Mesenchymal stem cell (in vitro differentiated cells and primary cell): ENCODE measurements around the gene PRDM1.

Source experiments
- DNase-seq: peaks from one replicate; pipeline ENCODE4 v3.0.0-alpha.2; 2013
- H2AFZ ChIP-seq: one replicate; pipeline ENCODE4 v1.6.1; 2013; ENCODE audit warnings: low read depth, mild to moderate bottlenecking, control low read depth, inconsistent platforms, low read length, moderate library complexity
- H2AK5ac ChIP-seq: 2 replicates; pipeline ENCODE4 v1.6.1; 2013; ENCODE audit warnings: low read length, moderate library complexity, mild to moderate bottlenecking, inconsistent platforms; ENCODE audit not compliant: severe bottlenecking
- H2BK120ac ChIP-seq: one replicate; pipeline ENCODE4 v1.6.1; 2013; ENCODE audit warnings: low read depth, mild to moderate bottlenecking, inconsistent platforms, low read length, moderate library complexity
- H2BK12ac ChIP-seq, 2 experiments: one replicate each; pipeline ENCODE4 v1.6.1; 2013; ENCODE audit warnings: inconsistent platforms in 2 of 2, low read length in 2 of 2, mild to moderate bottlenecking in 2 of 2, moderate library complexity in 2 of 2, control low read depth in 1 of 2
- H2BK15ac ChIP-seq: one replicate; pipeline ENCODE4 v1.6.1; 2013; ENCODE audit warnings: mild to moderate bottlenecking, low read depth, inconsistent platforms; ENCODE audit not compliant: poor library complexity, severe bottlenecking
- H2BK5ac ChIP-seq: 2 replicates; pipeline ENCODE4 v1.6.1; 2013; ENCODE audit warnings: low read depth, mild to moderate bottlenecking, low read length, control low read depth, inconsistent platforms; ENCODE audit not compliant: poor library complexity, severe bottlenecking
- H3K14ac ChIP-seq, 2 experiments: one replicate each; pipeline ENCODE4 v1.6.1; 2013; ENCODE audit warnings: inconsistent platforms in 2 of 2, low read length in 2 of 2, control low read depth in 1 of 2, mild to moderate bottlenecking in 1 of 2, moderate library complexity in 1 of 2
- H3K18ac ChIP-seq, 2 experiments: one replicate each; pipeline ENCODE4 v1.6.1; 2013; ENCODE audit warnings: inconsistent platforms in 2 of 2, low read length in 2 of 2, control low read depth in 1 of 2, low read depth in 1 of 2, mild to moderate bottlenecking in 1 of 2
- H3K23ac ChIP-seq, 2 experiments: one replicate each; pipeline ENCODE4 v1.6.1; 2013; ENCODE audit warnings: inconsistent platforms in 2 of 2, low read length in 2 of 2, mild to moderate bottlenecking in 2 of 2, moderate library complexity in 2 of 2, control low read depth in 1 of 2
- H3K27ac ChIP-seq: 2 replicates; pipeline ENCODE4 v1.5.1; 2013; ENCODE audit warnings: mild to moderate bottlenecking, moderate library complexity, low read length, control low read depth, inconsistent platforms; ENCODE audit not compliant: poor library complexity, severe bottlenecking
- H3K27me3 ChIP-seq, 2 experiments: 2 replicates each; pipeline versions ENCODE4 v1.6.1 to v1.7.0; 2013; ENCODE audit warnings: low read length in 2 of 2, mild to moderate bottlenecking in 2 of 2, moderate library complexity in 2 of 2, control low read depth in 1 of 2, inconsistent platforms in 1 of 2; ENCODE audit not compliant: control insufficient read depth in 1 of 2, insufficient read depth in 1 of 2
- H3K36me3 ChIP-seq, 2 experiments: 2 replicates each; pipeline versions ENCODE4 v1.6.1 to v1.7.0; 2013; ENCODE audit warnings: low read length in 2 of 2, control low read depth in 1 of 2, inconsistent platforms in 1 of 2, low read depth in 1 of 2, mild to moderate bottlenecking in 1 of 2; ENCODE audit not compliant: insufficient read depth in 2 of 2, control insufficient read depth in 1 of 2
- H3K4ac ChIP-seq, 2 experiments: one replicate each; pipeline ENCODE4 v1.6.1; 2013; ENCODE audit warnings: inconsistent platforms in 2 of 2, low read length in 2 of 2, mild to moderate bottlenecking in 2 of 2, moderate library complexity in 2 of 2, control low read depth in 1 of 2, low read depth in 1 of 2
- H3K4me1 ChIP-seq: 2 replicates; pipeline ENCODE4 v1.6.1; 2013; ENCODE audit warnings: low read depth, low read length, control low read depth; ENCODE audit not compliant: control insufficient read depth, insufficient read depth
- H3K4me2 ChIP-seq: 2 replicates; pipeline ENCODE4 v1.6.1; 2013; ENCODE audit warnings: low read length, mild to moderate bottlenecking, inconsistent platforms; ENCODE audit not compliant: poor library complexity, severe bottlenecking
- H3K4me3 ChIP-seq, 2 experiments: 2 replicates each; pipeline versions ENCODE4 v1.5.1 to v1.7.0; 2013; ENCODE audit warnings: low read length in 2 of 2, mild to moderate bottlenecking in 2 of 2, control low read depth in 1 of 2, low read depth in 1 of 2; ENCODE audit not compliant: insufficient read depth in 1 of 2
- H3K79me1 ChIP-seq: replicated peaks from 2 replicates; pipeline ENCODE4 v1.6.1; 2013; ENCODE audit warnings: mild to moderate bottlenecking, control low read depth, low read length, inconsistent platforms; ENCODE audit not compliant: poor library complexity, severe bottlenecking
- H3K9ac ChIP-seq: 2 replicates; pipeline ENCODE4 v1.7.0; 2013; ENCODE audit warnings: mild to moderate bottlenecking, low read length, moderate library complexity
- H3K9me3 ChIP-seq: 2 replicates; pipeline ENCODE4 v1.7.0; 2013; ENCODE audit warnings: mild to moderate bottlenecking, low read length; ENCODE audit not compliant: control insufficient read depth
- H4K8ac ChIP-seq: one replicate; pipeline ENCODE4 v1.6.1; 2013; ENCODE audit warnings: inconsistent platforms, mild to moderate bottlenecking, low read length, moderate library complexity
- H4K91ac ChIP-seq: one replicate; pipeline ENCODE4 v1.6.1; 2013; ENCODE audit warnings: mild to moderate bottlenecking, low read length, inconsistent platforms
- WGBS: methylation state at CpG from one replicate; pipeline ENCODE4 v1.1.7; 2013; ENCODE audit warnings: mixed read lengths; 5-methylcytosine and 5-hydroxymethylcytosine counted together

PRDM1 gene

GRCh38 chr6:106126482-106126881 lies 40.3 kb downstream of the PRDM1 start:
- Histone ChIP-seq H2BK120ac (no peak overlapping the region), H2AFZ (no peak overlapping the region), H4K8ac (no peak overlapping the region), H2BK15ac (no peak overlapping the region), H3K14ac (no peak overlapping the region), H3K27ac (no peak overlapping the region), H3K4me2 (no peak overlapping the region), H3K4me3 (no peak overlapping the region), H2BK12ac (peak overlapping the region in 1 of 2 experiments; percentile 59), H3K4me1 (peaks cover 2% of the 10 kb centered on the region), H2AK5ac (no peak overlapping the region), H3K79me1 (no peaks in the 10 kb centered on the region), H3K9me3 (no peaks in the 10 kb centered on the region), H3K36me3 (no peaks in the 10 kb centered on the region), H3K9ac (no peak overlapping the region), H4K91ac (no peak overlapping the region), H3K4ac (no peak overlapping the region), H3K23ac (no peak overlapping the region), H2BK5ac (no peak overlapping the region), H3K18ac (no peak overlapping the region), H3K27me3 (peaks cover 0 to 5% of the 10 kb centered on the region in 2 experiments)
- DNase-seq = no peak
- WGBS = 100% methylated on average over 3 of the region's 3 CpGs

GRCh38 chr6:106128981-106129781 lies 43.0 kb downstream of the PRDM1 start:
- Histone ChIP-seq H3K4ac (no peak overlapping the region), H3K79me1 (no peaks in the 10 kb centered on the region), H3K9ac (peak overlapping the region; percentile 60), H3K4me1 (peaks cover 2% of the 10 kb centered on the region), H3K18ac (no peak overlapping the region), H4K8ac (no peak overlapping the region), H2BK120ac (no peak overlapping the region), H3K4me2 (no peak overlapping the region), H2AK5ac (no peak overlapping the region), H3K9me3 (no peaks in the 10 kb centered on the region), H3K23ac (no peak overlapping the region), H2BK15ac (no peak overlapping the region), H2BK5ac (no peak overlapping the region), H3K27ac (peak overlapping the region; percentile 46), H3K4me3 (peak overlapping the region in 1 of 2 experiments; percentile 16), H3K36me3 (no peaks in the 10 kb centered on the region), H3K14ac (no peak overlapping the region), H4K91ac (no peak overlapping the region), H2BK12ac (no peak overlapping the region), H2AFZ (no peak overlapping the region), H3K27me3 (peaks cover 0 to 5% of the 10 kb centered on the region in 2 experiments)
- WGBS = 72% methylated on average over 7 of the region's 9 CpGs
- DNase-seq = peak; percentile 80

GRCh38 chr6:106132153-106132698 lies 46.1 kb downstream of the PRDM1 start:
- Histone ChIP-seq H2BK12ac (no peak overlapping the region), H2AFZ (no peak overlapping the region), H3K4me1 (peaks cover 9% of the 10 kb centered on the region), H3K36me3 (no peaks in the 10 kb centered on the region), H3K4me3 (no peak overlapping the region), H3K18ac (no peak overlapping the region), H2BK5ac (no peak overlapping the region), H2BK15ac (no peak overlapping the region), H3K9ac (no peak overlapping the region), H3K9me3 (no peaks in the 10 kb centered on the region), H4K91ac (no peak overlapping the region), H2AK5ac (no peak overlapping the region), H3K79me1 (no peaks in the 10 kb centered on the region), H3K23ac (no peak overlapping the region), H3K4me2 (no peak overlapping the region), H3K27me3 (no peaks in the 10 kb centered on the region), H2BK120ac (no peak overlapping the region), H3K27ac (no peak overlapping the region), H3K4ac (no peak overlapping the region), H4K8ac (no peak overlapping the region), H3K14ac (no peak overlapping the region)
- 79% methylated on average over 10 of the region's 10 CpGs for WGBS
- no peak for DNase-seq

- no peaks in the 10 kb centered on the region for H3K79me1 ChIP-seq
- H3K9me3 ChIP-seq = no peaks in the 10 kb centered on the region
- H3K4me1 ChIP-seq = peaks cover 9% of the 10 kb centered on the region
- H2BK12ac ChIP-seq = no peak overlapping the region
- no peak overlapping the region for H3K27ac ChIP-seq
- H3K4me2 ChIP-seq = no peak overlapping the region
- DNase-seq = no peak
- no peak overlapping the region for H2BK120ac ChIP-seq
- H2BK5ac ChIP-seq = no peak overlapping the region
- no peak overlapping the region for H3K18ac ChIP-seq
- no peak overlapping the region for H3K9ac ChIP-seq
- no peak overlapping the region for H3K14ac ChIP-seq
- H2AK5ac ChIP-seq = no peak overlapping the region
- no peak overlapping the region for H3K4ac ChIP-seq
- WGBS = 95% methylated on average over 3 of the region's 6 CpGs
- no peak overlapping the region for H3K4me3 ChIP-seq
- no peak overlapping the region for H4K8ac ChIP-seq
- H3K36me3 ChIP-seq = no peaks in the 10 kb centered on the region
- H2BK15ac ChIP-seq = no peak overlapping the region
- H4K91ac ChIP-seq = no peak overlapping the region
- H2AFZ ChIP-seq = no peak overlapping the region
- no peak overlapping the region for H3K23ac ChIP-seq
- no peaks in the 10 kb centered on the region for H3K27me3 ChIP-seq
Measured at GRCh38 chr6:106133040-106133439, 46.9 kb downstream of the PRDM1 start.
